HK-2 (cell line): Measurements from ENCODE around the gene FAF2.
"Not testable (repeated sequence)": the region's sequence is repeated elsewhere in the genome, so short reads cannot be mapped to it uniquely, and the experiment has no call there.

Source experiments
- DNase-seq: peaks from one replicate; pipeline ENCODE4 v3.0.0-alpha.2; 2018; ENCODE audit not compliant: unreplicated experiment

Gene FAF2

GRCh38 chr5:176447978-176448608 is at the start of gene FAF2:
Gene FAF2, plus strand, starts transcription at chr5:176448385. Its CDS starts 23 bp downstream, at chr5:176448408.
- DNase-seq, result peak; percentile 95

- DNase-seq, result no peak
These were observed 47.6 kb upstream of the FAF2 start for GRCh38 chr5:176400382-176401156.

GRCh38 chr5:176401281-176402205 is 46.6 kb upstream of the FAF2 start:
- DNase-seq, result no peak

- DNase-seq, result no peak
These were observed 42.3 kb upstream of the FAF2 start for GRCh38 chr5:176405656-176406435.

- DNase-seq, result no peak
These were observed 41.6 kb upstream of the FAF2 start for GRCh38 chr5:176406436-176407052.

- DNase-seq, result no peak
These were observed 40.5 kb upstream of the FAF2 start for GRCh38 chr5:176407456-176408251.

- not testable (repeated sequence) for DNase-seq
These were observed 40.0 kb upstream of the FAF2 start for GRCh38 chr5:176408252-176408573.

GRCh38 chr5:176408590-176408989 is 39.6 kb upstream of the FAF2 start:
- DNase-seq, result no peak

GRCh38 chr5:176409765-176410164 is 38.4 kb upstream of the FAF2 start:
- DNase-seq, result no peak

GRCh38 chr5:176410486-176411180 is 37.6 kb upstream of the FAF2 start:
- no peak for DNase-seq

- no peak for DNase-seq
These were observed 35.5 kb upstream of the FAF2 start for GRCh38 chr5:176412517-176413254.

GRCh38 chr5:176413255-176413565 is 35.0 kb upstream of the FAF2 start:
- no peak for DNase-seq

- DNase-seq, result no peak
These were observed 34.4 kb upstream of the FAF2 start for GRCh38 chr5:176413709-176414191.

- no peak for DNase-seq
These were observed 33.5 kb upstream of the FAF2 start for GRCh38 chr5:176414704-176415103.

GRCh38 chr5:176415240-176415951 is 32.8 kb upstream of the FAF2 start:
- DNase-seq, result no peak

GRCh38 chr5:176415952-176416924 is 31.9 kb upstream of the FAF2 start, which contains the start of gene CLTB:
Gene CLTB, minus strand, starts transcription at chr5:176416539. Its CDS starts 176 bp downstream, at chr5:176416363.
- peak; percentile 72 for DNase-seq

- no peak for DNase-seq
These were observed 31.2 kb upstream of the FAF2 start for GRCh38 chr5:176416965-176417364.
